Measurements from ENCODE around the gene MYOZ2.

MYOZ2 gene

GRCh38 chr4:119135721-119136121 lies at the start of gene MYOZ2:
Gene MYOZ2, plus strand, starts transcription at chr4:119135832. Its CDS starts 694 bp downstream, at chr4:119136526.
- DNase-seq: no peak

- DNase-seq: no peak
These were observed 48.5 kb upstream of the MYOZ2 start for GRCh38 chr4:119087121-119087520.

GRCh38 chr4:119087656-119088055 lies 48.0 kb upstream of the MYOZ2 start:
- DNase-seq: no peak

- DNase-seq: no peak
These were observed 42.4 kb upstream of the MYOZ2 start for GRCh38 chr4:119093042-119093827.

GRCh38 chr4:119097282-119097900 lies 38.2 kb upstream of the MYOZ2 start:
- DNase-seq: no peak

GRCh38 chr4:119098306-119098705 lies 37.3 kb upstream of the MYOZ2 start:
- DNase-seq: no peak

GRCh38 chr4:119099227-119099810 lies 36.3 kb upstream of the MYOZ2 start:
- no peak for DNase-seq

GRCh38 chr4:119100655-119101054 lies 35.0 kb upstream of the MYOZ2 start:
- no peak for DNase-seq

GRCh38 chr4:119103263-119103662 lies 32.4 kb upstream of the MYOZ2 start:
- no peak for DNase-seq

GRCh38 chr4:119104644-119105273 lies 30.9 kb upstream of the MYOZ2 start:
- DNase-seq: no peak

- DNase-seq: no peak
These were observed 30.0 kb upstream of the MYOZ2 start for GRCh38 chr4:119105605-119106004.

GRCh38 chr4:119106036-119107000 lies 29.3 kb upstream of the MYOZ2 start:
- no peak for DNase-seq

GRCh38 chr4:119110121-119110520 lies 25.5 kb upstream of the MYOZ2 start:
- no peak for DNase-seq

GRCh38 chr4:119111296-119111695 lies 24.3 kb upstream of the MYOZ2 start:
- DNase-seq: no peak

GRCh38 chr4:119113033-119113655 lies 22.5 kb upstream of the MYOZ2 start:
- DNase-seq: no peak

GRCh38 chr4:119116021-119116420 lies 19.6 kb upstream of the MYOZ2 start:
- DNase-seq: no peak

GRCh38 chr4:119116925-119117900 lies 18.4 kb upstream of the MYOZ2 start:
- DNase-seq: no peak

GRCh38 chr4:119118397-119118796 lies 17.2 kb upstream of the MYOZ2 start:
- DNase-seq: no peak

GRCh38 chr4:119124352-119124751 lies 11.3 kb upstream of the MYOZ2 start:
- DNase-seq: no peak

- DNase-seq: no peak
These were observed 9.7 kb upstream of the MYOZ2 start for GRCh38 chr4:119125931-119126330.

GRCh38 chr4:119128148-119128547 lies 7.5 kb upstream of the MYOZ2 start:
- no peak for DNase-seq

All from CD4-positive, alpha-beta T cell treated with Interleukin-17A for 1 hour (primary cell).